ENCODE data around the gene FMO1. TPM values are rescaled to one million over a fixed set of nuclear protein-coding genes. Genes with fewer than 3 reads are reported as not detected.

Gene FMO1
- total and polyA plus RNA-seq, 10 of the 15 experiments (the other 5 are each of a cell fraction or from before 2014, with no cell fraction given) = not detected

- no peak overlapping the region for H3K9ac ChIP-seq (ENCODE audit: control insufficient read depth, insufficient read depth, low read length)
- ChIA-PET SMC1A (ENCODE audit: uncharacterized antibody, unreplicated experiment) (interaction anchor here (1.6 kb wide), 1 partner anchor 13 kb away, joined by 3 read pairs; no protein-coding TSS in a partner anchor), RAD21 (ENCODE audit: unreplicated experiment) (interaction anchor here (1.3 kb wide), 1 partner anchor 55 kb away, joined by 3 read pairs; no protein-coding TSS in a partner anchor), CTCF (interaction anchor here (4.4 kb wide), 1 partner anchor 12 kb away, joined by 18 read pairs; no protein-coding TSS in a partner anchor), POLR2A (no interaction called here)
- DNase-seq (ENCODE audit: low read depth, low spot score) (no peak), ATAC-seq (no peak), FAIRE-seq (no peak)
- no peak overlapping the region for H3K4me2 ChIP-seq (ENCODE audit: control insufficient read depth, insufficient read depth)
- peaks cover 0 to 3% of the 10 kb centered on the region in 2 experiments; a peak in 2 of 4 replicates for H3K27me3 ChIP-seq (replicated peaks in 1 of 2; ENCODE audit: control insufficient read depth in 2 of 2, insufficient read depth in 2 of 2, low read length in 1 of 2)
- BruUV-seq (replicated peaks) = no TSS peak
- H3K27ac ChIP-seq (ENCODE audit: control insufficient read depth, insufficient read depth) = no peak overlapping the region
- in situ Hi-C loops (cut with MboI) (no loop called here), intact Hi-C loops (cut with micrococcal nuclease; ENCODE audit: unreplicated experiment) (no loop called here)
- H4K20me1 ChIP-seq (ENCODE audit: control insufficient read depth, insufficient read depth) = no peaks in the 10 kb centered on the region
- no peaks in the 10 kb centered on the region for H3K79me2 ChIP-seq (ENCODE audit: control insufficient read depth, insufficient read depth, low read length)
- H3K9me3 ChIP-seq (replicated peaks; ENCODE audit: control insufficient read depth, insufficient read depth, low read length) = no peaks in the 10 kb centered on the region
- no peak overlapping the region for H3K4me3 ChIP-seq
- WGBS (ENCODE audit: insufficient coverage, insufficient replicate concordance, low lambda C conversion rate, missing lambda C conversion rate) = 22% methylated on average over 5 of the region's 5 CpGs
- H2AFZ ChIP-seq (ENCODE audit: control insufficient read depth, low read depth, low read length) = no peak overlapping the region
- H3K4me1 ChIP-seq (ENCODE audit: control insufficient read depth, insufficient read depth, low read length) = peaks cover 2% of the 10 kb centered on the region
- TF ChIP-seq MEF2B (IDR thresholded peaks at IDR 0.05; ENCODE audit: partially characterized antibody, poor library complexity, severe bottlenecking) (no peak), SP1 (IDR thresholded peaks at IDR 0.05; ENCODE audit: low read depth, low read length) (no peak), JUNB (IDR thresholded peaks at IDR 0.05) (no peak), EED (IDR thresholded peaks at IDR 0.05; ENCODE audit: low read depth) (no peak), NFYB (IDR thresholded peaks at IDR 0.05; ENCODE audit: insufficient read depth, low read depth, low read length) (no peak)
- no peaks in the 10 kb centered on the region for H3K36me3 ChIP-seq (ENCODE audit: control insufficient read depth in 2 of 2, insufficient read depth in 2 of 2, low read length in 1 of 2)
Observed at GRCh38 chr1:171257607-171258076, 9.3 kb downstream of the FMO1 start.

GRCh38 chr1:171258429-171258828 lies 10.1 kb downstream of the FMO1 start:
- Histone ChIP-seq H2AFZ (ENCODE audit: control insufficient read depth, low read depth, low read length) (no peak overlapping the region), H3K9me3 (replicated peaks; ENCODE audit: control insufficient read depth, insufficient read depth, low read length) (no peaks in the 10 kb centered on the region), H3K4me3 (no peak overlapping the region), H3K27ac (ENCODE audit: control insufficient read depth, insufficient read depth) (no peak overlapping the region), H3K4me1 (ENCODE audit: control insufficient read depth, insufficient read depth, low read length) (no peaks in the 10 kb centered on the region), H3K4me2 (ENCODE audit: control insufficient read depth, insufficient read depth) (no peak overlapping the region), H4K20me1 (ENCODE audit: control insufficient read depth, insufficient read depth) (no peaks in the 10 kb centered on the region), H3K36me3 (ENCODE audit: control insufficient read depth in 2 of 2, insufficient read depth in 2 of 2, low read length in 1 of 2) (no peaks in the 10 kb centered on the region), H3K79me2 (ENCODE audit: control insufficient read depth, insufficient read depth, low read length) (no peaks in the 10 kb centered on the region), H3K27me3 (replicated peaks in 1 of 2; ENCODE audit: control insufficient read depth in 2 of 2, insufficient read depth in 2 of 2, low read length in 1 of 2) (peaks cover 0 to 3% of the 10 kb centered on the region in 2 experiments; a peak in 2 of 4 replicates), H3K9ac (ENCODE audit: control insufficient read depth, insufficient read depth, low read length) (no peak overlapping the region)
- WGBS (ENCODE audit: insufficient coverage, insufficient replicate concordance, low lambda C conversion rate, missing lambda C conversion rate) = 13% methylated on average over 3 of the region's 3 CpGs
- no peak for TF ChIP-seq CHD1 (IDR thresholded peaks at IDR 0.05; ENCODE audit: low read depth, low read length)
- TF ChIP-seq DPF2 (IDR thresholded peaks at IDR 0.05) = no peak
- no peak for TF ChIP-seq ASH2L (IDR thresholded peaks at IDR 0.05; ENCODE audit: borderline replicate concordance, low read depth)
- TF ChIP-seq NR2C1 (IDR thresholded peaks at IDR 0.05) = no peak
- TF ChIP-seq NR2F1 (conservative IDR thresholded peaks at IDR 0.05) = no peak
- no peak for TF ChIP-seq CBX3 (IDR thresholded peaks at IDR 0.05; ENCODE audit: borderline replicate concordance, low read depth)
- TF ChIP-seq IKZF2 (IDR thresholded peaks at IDR 0.05) = no peak
- TF ChIP-seq EGR1 (IDR thresholded peaks at IDR 0.05; ENCODE audit: borderline replicate concordance in 1 of 2, low read depth in 2 of 2, low read length in 2 of 2) = no peak
- TF ChIP-seq NKRF (conservative IDR thresholded peaks at IDR 0.05) = no peak
- TF ChIP-seq CREM (IDR thresholded peaks at IDR 0.05; ENCODE audit: low read depth) = no peak
- no peak for TF ChIP-seq IRF4 (IDR thresholded peaks at IDR 0.05; ENCODE audit: low read depth, low read length)
- no peak for TF ChIP-seq ZSCAN29 (IDR thresholded peaks at IDR 0.05)
- intact Hi-C loops (cut with micrococcal nuclease; ENCODE audit: unreplicated experiment) (no loop called here), in situ Hi-C loops (cut with MboI) (no loop called here)
- ChIA-PET POLR2A (no interaction called here), CTCF (interaction anchor here (4.4 kb wide), 1 partner anchor 13 kb away, joined by 18 read pairs; no protein-coding TSS in a partner anchor), RAD21 (ENCODE audit: unreplicated experiment) (interaction anchor here (1.3 kb wide), 1 partner anchor 55 kb away, joined by 3 read pairs; no protein-coding TSS in a partner anchor), SMC1A (ENCODE audit: uncharacterized antibody, unreplicated experiment) (no interaction called here)
- no peak for DNase-seq (ENCODE audit: low read depth, low spot score)
- ATAC-seq = no peak
- no TSS peak for BruUV-seq (replicated peaks)
- no peak for FAIRE-seq
